ENCODE measurements around the gene CASZ1. TPM values are rescaled to one million over a fixed set of nuclear protein-coding genes. Genes with fewer than 3 reads are reported as not detected.

Gene CASZ1
- total RNA-seq, 1 experiment from 2014 or later, result 3.9 TPM

- no peak overlapping the region for H4K91ac ChIP-seq (ENCODE audit: insufficient read length, low read depth, low read length)
- no peak overlapping the region for H3K4me2 ChIP-seq (ENCODE audit: insufficient read depth, insufficient read length, low read length)
- no peaks in the 10 kb centered on the region for H3K79me1 ChIP-seq (ENCODE audit: insufficient read depth, low read depth, low read length, poor library complexity, severe bottlenecking)
Measured at GRCh38 chr1:10779201-10779600, 17.2 kb downstream of the CASZ1 start.

More at GRCh38 chr1:10779201-10779600, 17.2 kb downstream of the CASZ1 start:
- H3K4me1 Mint-ChIP-seq, result peaks cover 2 to 6% of the 10 kb centered on the region in 2 experiments; a peak in 1 of 4 replicates
- WGBS (ENCODE audit: extremely low coverage, insufficient read length, low lambda C conversion rate), result no CpG with 5 or more reads among the region's 18 CpGs
- H3K36me3 Mint-ChIP-seq (ENCODE audit: insufficient read depth in 1 of 3, low read depth in 3 of 3), result no peaks in the 10 kb centered on the region
- Histone ChIP-seq H3K23me2 (ENCODE audit: insufficient read length, low read depth, low read length, poor library complexity, severe bottlenecking) (no peaks in the 10 kb centered on the region), H2BK120ac (ENCODE audit: low read depth, low read length, poor library complexity, severe bottlenecking) (no peak overlapping the region), H3K14ac (ENCODE audit: insufficient read depth, low read length) (no peak overlapping the region), H3K9ac (ENCODE audit: extremely low read depth, insufficient read length, low read length) (no peak overlapping the region), H2BK20ac (ENCODE audit: low read depth, low read length, poor library complexity, severe bottlenecking) (no peak overlapping the region), H2AK5ac (ENCODE audit: insufficient read length, low read length) (no peak overlapping the region), H3K27me3 (ENCODE audit: insufficient read depth, low read length) (no peaks in the 10 kb centered on the region), H3K4ac (ENCODE audit: low read depth, low read length) (no peak overlapping the region), H4K20me1 (ENCODE audit: control insufficient read depth, insufficient read depth, insufficient read length) (no peaks in the 10 kb centered on the region), H3K27ac (ENCODE audit: insufficient read length, low read depth, low read length) (no peak overlapping the region), H3T11ph (ENCODE audit: low read length) (no peak overlapping the region), H3K9me3 (ENCODE audit: control insufficient read depth, low read depth, low read length) (no peaks in the 10 kb centered on the region), H2AFZ (ENCODE audit: low read length) (no peak overlapping the region), H4K8ac (replicated peaks; ENCODE audit: insufficient read length, low read depth, low read length) (no peak overlapping the region), H3K56ac (ENCODE audit: insufficient read length, low read depth, low read length) (no peak overlapping the region), H3K4me1 (ENCODE audit: insufficient read depth, low read length) (no peaks in the 10 kb centered on the region), H2BK12ac (ENCODE audit: insufficient read length, low read depth, low read length) (no peak overlapping the region), H3K23ac (ENCODE audit: insufficient read length, low read depth, low read length) (no peak overlapping the region), H4K5ac (ENCODE audit: insufficient read length, low read depth, low read length) (no peak overlapping the region), H3K79me2 (ENCODE audit: insufficient read depth, low read length) (no peaks in the 10 kb centered on the region), H3K18ac (ENCODE audit: insufficient read length, low read depth, low read length) (no peak overlapping the region), H2BK5ac (ENCODE audit: insufficient read length, low read length) (no peak overlapping the region), H2BK15ac (ENCODE audit: low read depth, low read length) (no peak overlapping the region)
- no peak for TF ChIP-seq CTCF (conservative IDR thresholded peaks at IDR 0.05)
- no peak overlapping the region for H3K27ac Mint-ChIP-seq
- H3K27me3 Mint-ChIP-seq (ENCODE audit: low read depth), result peaks cover 1% of the 10 kb centered on the region; the same call in 1 of the 2 replicates
- H3K9me3 Mint-ChIP-seq, result no peaks in the 10 kb centered on the region
- no peak overlapping the region for H3K4me3 Mint-ChIP-seq
- DNase-seq, result no peak

Data from H9 (cell line).